Effector CD8-positive, alpha-beta T cell (primary cell): ENCODE data around the gene ZNF211.

Experiments used
- DNase-seq: peaks from one replicate; lab custom pipeline; 2025; lab: John Stamatoyannopoulos, UW

The ZNF211 gene

GRCh38 chr19:57655443-57655842, 22.5 kb downstream of the ZNF211 start:
- no peak for DNase-seq

DNA sequence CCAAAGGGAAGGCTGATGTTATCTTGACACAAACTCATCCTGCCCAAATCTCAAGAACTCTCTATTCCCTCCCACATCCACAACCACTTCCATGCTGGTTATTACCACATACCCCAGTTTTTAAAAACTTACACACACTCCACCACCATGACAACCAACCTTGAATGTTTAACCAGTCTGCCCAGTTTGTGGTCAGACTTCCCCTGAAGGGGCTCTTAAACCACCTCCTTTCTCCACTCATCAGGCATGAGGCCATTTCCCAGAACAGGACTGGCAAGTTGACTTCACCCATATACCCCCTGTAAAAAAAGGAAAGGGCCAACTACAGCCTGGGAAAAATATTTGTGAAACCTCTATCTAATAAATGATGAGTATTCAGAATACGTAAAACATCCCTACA, 23.4 kb downstream of the ZNF211 start:
- DNase-seq = no peak

DNA sequence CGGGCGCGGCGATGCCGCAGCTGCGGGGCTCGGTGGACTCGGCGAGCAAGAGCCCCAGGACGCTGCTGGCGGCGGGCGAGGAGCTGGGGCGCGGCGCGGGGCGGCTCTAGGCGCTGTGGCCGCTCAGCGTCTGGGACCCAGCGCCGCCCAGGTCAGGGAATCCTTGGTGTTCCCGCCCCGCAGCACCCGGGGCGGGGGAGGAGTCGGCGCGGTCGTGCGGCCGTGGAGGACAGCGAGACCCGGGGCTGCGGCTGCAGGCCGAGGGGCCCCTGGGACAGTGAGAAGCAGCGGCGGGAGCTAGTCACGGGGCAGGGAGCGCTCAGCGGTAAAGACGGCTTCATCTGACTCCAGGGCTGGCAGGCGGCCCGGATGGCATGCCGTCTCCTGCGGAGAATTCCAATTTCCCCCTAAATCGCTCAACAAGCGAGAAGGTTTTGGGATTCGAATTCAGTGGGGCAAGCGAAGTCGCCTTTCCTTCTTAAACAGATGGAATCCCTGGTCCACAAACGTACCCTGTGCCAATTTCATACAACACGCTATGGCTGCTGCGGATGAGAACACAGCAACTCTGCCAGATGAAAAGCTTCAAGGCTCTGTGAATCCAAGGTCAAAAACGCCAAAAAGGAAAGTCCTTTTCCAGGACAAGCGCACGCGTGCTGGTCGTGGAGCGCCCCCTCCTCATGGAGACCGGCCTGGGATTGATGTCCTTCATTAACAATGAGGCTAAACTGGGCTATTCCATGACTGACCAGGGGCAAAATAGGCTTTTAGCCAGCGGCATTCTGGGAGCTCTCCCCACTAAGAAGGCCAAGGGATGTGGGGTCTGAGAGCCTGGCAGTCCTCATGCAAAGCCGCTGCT, 31.5 kb downstream of the ZNF211 start:
- no peak for DNase-seq

GRCh38 chr19:57665261-57665806, 32.4 kb downstream of the ZNF211 start:
- DNase-seq = no peak

DNA sequence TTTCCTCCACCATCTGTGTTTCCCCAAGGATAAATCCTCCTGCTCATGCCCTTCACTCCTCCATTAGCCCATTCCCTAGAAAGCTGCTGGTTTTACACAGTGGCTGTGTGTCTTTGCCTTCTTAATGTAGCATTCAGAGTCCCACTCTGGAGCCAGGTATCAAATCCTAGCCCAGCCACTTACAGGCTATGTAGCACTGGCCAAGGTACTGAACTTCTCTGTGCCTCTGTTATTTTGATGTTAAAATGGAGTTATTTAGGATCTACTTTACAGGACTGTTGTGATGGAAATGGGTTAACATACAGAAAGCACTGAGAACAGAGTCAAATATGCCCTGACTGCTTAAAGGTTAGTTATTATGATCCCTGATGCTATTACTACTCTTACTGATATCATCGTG, 34.3 kb downstream of the ZNF211 start:
- no peak for DNase-seq

DNA sequence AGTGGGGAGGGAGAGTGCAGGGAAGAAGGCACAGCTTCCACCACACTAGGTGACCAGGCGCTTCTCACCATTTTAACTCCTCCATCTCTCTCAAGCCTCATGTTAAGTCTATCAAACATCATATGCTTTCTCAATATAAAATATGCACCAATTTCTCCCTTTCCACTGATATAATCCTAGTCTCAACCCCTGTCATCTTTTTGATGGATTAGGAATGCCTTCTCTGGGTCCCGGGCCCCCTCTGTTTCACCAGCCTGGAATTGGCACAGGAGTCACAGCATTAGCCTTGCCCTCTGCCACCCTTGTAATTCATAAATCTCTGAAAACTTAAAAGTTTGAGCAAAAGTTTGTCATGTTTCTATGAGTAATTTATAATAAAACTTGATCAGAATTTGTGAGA, 35.7 kb downstream of the ZNF211 start, which contains the start of gene ZSCAN4:
TSS of gene ZSCAN4 (plus strand) at position 301 of the 400 bp plus-strand sequence. CDS start 7,211 bp downstream, outside the sequence.
- DNase-seq = no peak

DNA sequence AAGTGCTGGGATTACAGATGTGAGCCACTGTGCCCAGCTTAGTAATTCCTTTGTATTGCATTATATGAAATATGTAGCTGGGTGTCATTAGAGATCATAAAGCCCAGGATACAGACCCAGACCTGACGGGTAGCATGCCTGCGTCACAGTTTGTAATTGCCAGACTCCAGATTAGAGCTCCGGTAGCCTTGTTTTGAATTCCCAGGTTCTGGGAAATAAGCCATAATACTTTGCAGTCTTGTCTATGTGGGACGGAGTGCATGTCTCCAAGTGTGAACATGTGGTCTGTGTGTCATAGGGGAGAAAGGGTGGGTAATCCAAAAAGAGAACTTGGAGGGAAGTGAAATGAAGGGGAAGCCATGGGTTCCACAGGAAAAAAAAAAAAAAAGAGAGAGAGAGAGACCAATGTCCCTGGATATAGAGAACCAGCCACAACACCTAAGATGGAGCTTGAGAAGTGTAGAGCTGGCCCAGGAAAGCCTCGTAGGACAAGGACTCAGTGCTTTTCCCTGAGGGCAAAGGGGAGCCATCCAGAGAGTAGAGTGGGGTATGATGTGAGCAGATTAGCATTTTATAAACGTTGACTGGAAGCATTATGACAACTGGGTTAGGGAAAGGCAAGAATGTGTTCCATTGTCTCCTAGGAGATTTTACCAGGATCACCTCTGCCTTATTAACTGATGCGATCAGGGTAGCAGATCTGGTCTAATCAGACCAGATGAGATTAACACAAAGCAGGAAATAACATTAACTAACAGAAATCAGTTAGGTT, 38.3 kb downstream of the ZNF211 start:
- no peak for DNase-seq

DNA sequence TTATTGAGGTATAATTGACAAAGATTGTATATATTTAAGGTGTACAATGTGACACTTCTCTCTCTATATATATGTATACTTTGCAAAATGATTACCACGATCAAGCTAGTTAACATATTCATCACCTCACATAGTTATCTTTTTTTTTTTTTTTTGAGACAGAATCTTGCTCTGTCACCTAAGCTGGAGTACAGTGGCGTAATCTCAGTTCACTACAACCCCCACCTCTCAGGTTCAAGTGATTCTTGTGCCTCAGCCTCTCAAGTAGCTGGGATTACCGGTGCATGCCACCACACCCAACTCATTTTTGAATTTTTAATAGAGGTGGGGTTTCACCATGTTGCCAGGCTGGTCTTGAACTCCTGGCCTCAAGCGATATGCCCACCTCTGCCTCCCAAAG, 39.5 kb downstream of the ZNF211 start:
- no peak for DNase-seq

DNA sequence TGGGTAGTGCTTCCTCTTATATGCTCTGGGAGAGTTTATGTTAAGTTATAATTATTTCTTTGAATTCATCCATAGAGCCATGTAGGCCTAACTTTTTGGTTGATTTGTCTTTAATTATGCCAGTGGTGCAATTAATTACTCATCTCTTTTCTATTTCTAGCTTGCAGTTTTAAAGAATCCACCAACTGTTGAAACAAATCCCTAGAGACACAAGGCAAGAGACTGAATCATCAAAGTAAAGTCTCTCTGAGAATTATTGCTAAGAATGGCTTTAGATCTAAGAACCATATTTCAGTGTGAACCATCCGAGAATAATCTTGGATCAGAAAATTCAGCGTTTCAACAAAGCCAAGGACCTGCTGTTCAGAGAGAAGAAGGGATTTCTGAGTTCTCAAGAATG, 42.9 kb downstream of the ZNF211 start:
- no peak for DNase-seq

DNA sequence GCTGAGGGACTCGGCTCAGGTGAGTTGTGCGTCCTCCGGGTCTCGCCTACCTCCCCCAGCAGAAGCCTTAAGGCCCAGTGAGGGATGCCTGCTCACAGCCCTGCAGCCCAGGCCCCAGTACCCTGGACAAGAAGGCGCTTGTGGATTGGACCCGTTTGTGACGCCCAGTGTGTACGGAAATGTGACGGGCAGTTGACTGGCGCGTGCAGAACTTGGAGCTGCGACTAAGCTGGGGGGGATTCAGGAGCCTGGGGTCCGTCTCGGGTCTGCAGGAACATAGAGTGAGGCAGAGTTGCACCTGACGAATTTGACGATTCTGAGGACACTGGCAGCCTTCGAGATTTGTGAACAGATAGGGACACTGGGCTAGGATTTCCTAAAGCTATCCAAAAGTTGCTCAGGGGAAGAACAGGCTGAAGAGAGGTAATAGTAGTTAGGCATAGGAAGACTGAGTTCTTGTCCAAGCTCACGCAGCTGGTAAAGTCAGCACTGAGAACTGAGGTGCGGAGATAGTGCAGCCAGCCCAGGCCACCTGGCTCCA, 49.3 kb downstream of the ZNF211 start:
- no peak for DNase-seq

DNA sequence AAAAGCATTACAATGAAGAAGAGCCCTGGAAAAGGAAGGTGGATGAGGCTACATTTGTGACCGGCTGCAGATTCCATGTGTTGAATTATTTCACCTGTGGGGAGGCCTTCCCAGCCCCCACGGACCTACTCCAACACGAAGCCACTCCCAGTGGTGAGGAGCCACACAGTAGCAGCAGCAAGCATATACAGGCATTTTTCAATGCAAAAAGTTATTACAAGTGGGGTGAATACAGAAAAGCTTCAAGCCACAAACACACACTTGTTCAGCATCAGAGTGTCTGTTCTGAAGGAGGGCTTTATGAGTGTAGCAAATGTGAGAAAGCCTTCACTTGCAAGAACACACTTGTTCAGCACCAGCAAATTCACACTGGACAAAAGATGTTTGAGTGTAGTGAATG, 53.8 kb downstream of the ZNF211 start:
- no peak for DNase-seq

DNA sequence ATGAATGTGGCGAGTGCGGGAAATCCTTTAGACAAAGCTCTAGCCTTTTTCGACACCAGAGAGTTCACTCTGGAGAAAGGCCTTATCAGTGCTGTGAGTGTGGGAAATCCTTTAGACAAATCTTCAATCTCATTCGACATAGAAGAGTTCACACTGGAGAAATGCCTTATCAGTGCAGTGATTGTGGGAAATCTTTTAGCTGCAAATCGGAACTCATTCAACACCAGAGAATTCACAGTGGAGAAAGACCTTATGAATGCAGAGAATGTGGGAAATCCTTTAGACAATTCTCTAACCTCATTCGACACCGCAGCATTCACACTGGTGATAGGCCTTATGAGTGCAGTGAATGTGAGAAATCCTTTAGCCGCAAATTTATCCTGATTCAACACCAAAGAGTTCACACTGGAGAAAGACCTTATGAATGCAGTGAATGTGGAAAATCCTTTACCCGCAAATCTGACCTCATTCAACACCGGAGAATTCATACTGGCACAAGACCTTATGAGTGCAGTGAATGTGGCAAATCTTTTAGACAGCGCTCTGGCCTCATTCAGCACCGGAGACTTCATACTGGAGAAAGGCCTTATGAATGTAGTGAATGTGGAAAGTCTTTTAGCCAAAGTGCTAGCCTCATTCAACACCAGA, 54.5 kb downstream of the ZNF211 start:
- no peak for DNase-seq

GRCh38 chr19:57688011-57688763, 55.2 kb downstream of the ZNF211 start:
- no peak for DNase-seq

GRCh38 chr19:57689750-57690149, 56.8 kb downstream of the ZNF211 start:
- DNase-seq = no peak
